ENCODE measurements around the gene CDK14. TPM values are rescaled to one million over a fixed set of nuclear protein-coding genes. Genes with fewer than 3 reads are reported as not detected.

Gene CDK14
- total RNA-seq, 1 experiment from 2014 or later = 6.5 TPM

DNA sequence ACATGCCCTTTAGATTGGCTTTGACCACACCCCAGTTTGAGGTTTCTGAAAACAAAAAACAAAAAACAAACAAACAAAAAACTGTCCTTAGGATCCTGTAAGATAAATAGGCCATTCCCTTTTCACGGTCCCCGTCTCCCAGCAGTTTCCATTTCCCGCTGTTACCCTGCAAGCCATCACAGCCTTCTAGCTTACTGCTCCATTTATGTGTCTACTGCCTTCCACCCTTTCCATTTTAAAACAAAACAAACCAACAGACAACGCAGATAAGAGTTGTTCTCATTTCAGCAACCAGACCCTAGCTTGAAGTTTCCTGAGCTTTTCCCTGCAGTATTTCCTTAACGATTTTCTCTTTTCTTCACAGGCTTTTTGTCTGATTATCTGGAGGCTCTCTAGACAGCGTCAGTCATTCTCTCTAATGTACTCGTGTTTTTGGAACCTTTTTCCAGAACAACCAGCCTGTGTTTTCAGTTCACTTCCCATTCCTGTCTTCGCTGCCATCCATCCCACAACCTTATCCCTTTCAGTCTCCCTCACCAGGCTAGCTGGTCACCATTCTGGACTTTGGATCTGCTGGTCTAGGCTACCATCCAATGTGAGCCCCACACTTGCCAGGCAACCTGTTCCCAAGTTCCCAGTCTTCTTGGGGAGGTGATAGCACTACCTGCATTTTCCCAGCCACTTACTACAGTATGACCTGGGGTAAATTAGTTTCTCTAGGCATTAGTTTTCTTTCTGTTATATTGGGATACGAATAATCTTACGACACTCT, 350.8 kb downstream of the CDK14 start:
- no peak for DNase-seq (ENCODE audit: low read depth)

DNA sequence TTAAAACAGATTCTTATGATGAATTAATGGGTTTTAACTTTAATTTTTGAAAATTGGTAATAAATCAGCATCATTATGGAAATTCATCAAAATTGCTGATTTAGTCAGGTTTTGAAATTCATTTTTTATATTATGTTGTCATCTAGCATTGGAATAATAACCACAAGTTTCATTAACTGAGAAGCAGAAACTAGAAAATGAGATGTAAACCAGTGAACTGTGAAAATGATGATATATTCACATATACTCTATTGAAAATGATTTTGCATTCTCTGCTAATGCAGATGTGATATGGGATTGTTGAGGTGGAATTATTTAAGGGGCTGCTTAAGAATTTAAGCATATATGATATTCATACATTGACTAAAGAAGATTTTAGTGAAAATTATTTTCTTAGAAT, 352.0 kb downstream of the CDK14 start:
- no peak for DNase-seq (ENCODE audit: low read depth)

DNA sequence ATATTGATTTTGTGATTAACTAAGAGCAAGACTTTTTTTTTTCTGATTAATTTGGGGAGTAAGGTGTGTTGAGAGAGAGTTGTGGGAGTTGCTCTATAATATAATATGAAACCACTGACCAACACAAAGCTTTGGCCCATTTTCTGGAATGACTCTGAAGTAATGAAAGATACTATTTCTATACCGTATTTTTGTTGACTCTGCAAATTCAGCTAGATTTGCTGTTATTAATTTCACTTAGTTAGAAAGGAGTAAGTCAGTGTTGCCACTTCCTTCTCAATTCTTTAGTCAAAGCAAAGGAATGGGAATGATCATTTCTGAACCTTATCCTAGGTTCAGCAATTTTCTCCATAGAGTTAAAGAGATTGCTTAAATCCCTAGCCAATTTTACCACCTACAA, 355.1 kb downstream of the CDK14 start:
- no peak for DNase-seq (ENCODE audit: low read depth)

DNA sequence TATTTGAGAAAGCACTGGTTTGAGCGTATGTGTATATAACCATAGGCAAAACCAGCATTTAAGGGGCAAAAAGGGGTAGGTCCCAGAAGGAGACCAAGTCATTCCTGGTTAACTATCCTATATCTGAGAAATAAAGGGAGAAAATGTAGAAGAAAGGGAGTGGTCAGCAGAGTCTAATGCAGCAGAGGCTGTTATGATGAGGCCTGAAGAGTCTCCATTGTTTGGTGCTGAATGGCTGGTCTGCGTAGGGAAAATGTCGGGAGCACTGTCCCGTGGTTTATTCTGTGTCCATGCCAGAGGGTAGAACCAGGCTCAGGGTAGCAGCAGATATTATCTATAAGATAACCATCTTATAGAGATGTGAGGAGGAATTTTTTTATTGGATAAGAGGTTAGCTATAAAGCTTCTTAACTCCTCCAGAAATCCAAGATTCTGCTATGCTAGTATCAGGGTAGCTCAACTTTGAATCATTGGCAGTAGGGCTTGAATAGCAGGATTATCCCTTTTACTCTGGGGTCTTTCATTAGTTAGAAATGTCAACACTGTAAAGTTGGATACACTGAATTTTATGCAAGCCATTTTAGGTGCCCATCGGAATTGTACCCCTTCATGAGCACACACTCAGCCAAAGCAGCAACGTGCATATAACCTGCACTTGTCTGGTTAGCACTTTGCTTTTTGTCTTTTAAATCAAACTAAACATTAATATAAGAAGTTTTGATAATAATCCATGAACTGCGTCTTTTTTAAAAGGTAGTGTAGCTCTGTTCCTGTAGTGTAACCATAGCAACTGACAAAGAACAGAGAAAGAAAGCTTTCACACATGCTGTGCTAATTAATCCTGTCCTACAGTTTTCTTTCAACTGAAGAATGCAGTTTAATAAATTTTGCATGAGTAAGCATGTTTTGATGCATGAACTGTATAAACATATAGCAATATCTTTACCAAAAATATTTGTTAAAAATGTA, 356.1 kb downstream of the CDK14 start:
- DNase-seq (ENCODE audit: low read depth) = no peak

DNA sequence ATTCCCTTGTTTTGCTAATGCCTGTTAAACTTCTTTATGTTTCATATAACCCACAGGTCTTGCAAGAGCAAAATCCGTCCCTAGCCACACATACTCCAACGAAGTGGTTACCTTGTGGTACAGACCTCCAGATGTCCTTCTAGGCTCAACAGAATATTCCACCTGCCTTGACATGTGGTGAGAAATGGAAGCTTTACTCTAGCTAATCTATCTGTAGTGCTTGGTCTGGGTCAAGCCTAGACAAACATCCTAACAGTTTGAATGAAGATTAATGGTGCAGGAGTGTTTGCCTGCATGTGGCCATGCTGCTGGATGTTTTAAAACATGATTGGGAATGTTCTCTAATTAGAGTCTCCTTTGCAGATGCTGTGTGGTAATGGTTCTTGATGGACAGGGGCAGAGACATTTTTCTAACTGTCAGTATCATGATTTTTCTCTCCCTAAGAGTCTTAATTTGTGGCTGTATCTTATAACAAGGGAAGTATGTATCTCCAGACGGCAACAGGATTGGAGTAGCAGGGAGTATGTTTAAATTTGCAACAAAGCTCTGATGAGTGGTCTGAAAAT, 359.6 kb downstream of the CDK14 start:
- no peak for DNase-seq (ENCODE audit: low read depth)

DNA sequence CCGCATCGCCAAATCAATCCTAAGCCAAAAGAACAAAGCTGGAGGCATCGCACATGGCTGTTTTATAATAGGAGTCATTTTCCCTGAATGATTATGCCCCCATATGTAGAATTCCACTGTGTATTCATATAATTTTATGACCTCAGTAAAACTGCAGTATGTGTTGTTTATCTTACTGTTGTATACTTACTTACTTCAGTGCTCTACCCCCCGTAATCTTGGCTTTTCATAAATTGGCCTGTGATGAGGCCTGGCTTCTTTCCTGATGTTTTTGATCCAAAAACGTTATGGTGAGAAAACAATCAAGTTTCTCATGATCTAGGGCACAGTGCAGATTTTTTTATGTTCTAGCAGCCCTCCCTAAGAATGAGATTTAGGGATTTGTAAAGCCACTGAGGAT, 361.8 kb downstream of the CDK14 start:
- DNase-seq (ENCODE audit: low read depth) = no peak

DNA sequence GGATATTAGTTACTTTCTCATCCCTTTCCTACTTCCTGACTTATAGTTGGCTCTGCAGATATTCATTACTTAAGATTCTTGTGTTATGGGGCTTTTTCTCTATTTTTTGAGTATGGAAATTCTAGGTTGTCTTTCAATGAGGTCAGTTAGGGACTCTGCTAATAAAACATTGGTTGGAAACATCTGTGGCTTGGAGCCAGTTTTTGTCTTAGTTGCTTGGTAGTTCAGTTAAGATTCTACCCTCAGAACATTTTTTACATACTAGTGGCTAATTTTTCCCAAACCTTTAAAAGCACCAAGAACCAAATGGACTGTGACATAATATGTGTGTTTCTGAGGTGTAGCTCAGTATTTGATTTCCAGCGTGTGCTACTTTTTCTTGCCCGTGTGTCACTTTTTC, 362.5 kb downstream of the CDK14 start:
- DNase-seq (ENCODE audit: low read depth) = peak; percentile 69

DNA sequence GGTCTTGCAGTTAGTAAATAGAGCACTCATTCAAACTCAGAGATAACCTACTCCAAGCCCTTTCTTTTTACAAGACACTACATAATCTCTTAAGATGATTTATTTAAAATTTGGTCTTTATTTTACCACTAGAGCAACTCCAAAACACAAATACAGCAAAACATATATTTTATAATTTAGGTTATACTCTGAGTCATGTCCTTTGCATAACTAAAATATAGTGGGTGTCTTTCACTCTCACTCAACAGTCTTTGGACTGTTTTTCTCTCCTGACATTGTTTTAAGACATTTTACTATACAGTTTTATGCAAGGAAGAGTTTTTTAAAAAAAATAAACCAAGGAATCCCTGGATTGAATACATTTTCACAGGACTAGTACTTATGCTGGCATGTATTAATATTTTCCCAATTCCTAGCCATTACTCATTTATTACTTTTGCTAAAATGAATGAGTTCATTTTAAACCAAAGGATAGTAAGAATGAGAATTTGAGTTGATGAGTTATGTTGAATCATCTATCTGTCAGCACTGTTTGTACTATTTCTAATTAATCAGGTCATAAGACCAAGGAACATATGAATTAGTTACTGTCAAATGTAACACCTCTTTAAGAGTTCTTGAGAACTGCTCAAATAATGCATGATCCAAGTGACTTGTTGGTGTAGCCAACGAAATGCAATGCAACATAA, 365.1 kb downstream of the CDK14 start:
- DNase-seq (ENCODE audit: low read depth) = no peak

DNA sequence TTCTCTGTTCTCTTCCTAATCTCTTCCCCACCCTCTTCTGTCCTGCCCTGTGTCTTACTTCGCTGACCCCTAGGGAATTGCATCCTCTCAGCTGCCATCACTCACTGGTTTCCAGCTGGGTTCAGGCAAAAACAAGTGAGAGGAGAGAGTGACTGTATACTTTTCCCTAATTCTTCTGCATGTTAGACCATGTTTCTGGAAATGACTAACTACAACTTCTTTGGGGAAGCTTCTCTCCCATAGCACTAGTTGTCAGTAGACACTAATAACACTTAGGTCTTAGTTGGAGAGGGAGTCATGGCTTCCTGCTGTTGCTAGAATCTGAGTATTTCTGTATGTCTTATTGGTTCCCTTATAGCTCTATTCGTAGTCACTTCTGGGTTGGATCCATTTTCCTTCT, 369.1 kb downstream of the CDK14 start:
- no peak for DNase-seq (ENCODE audit: low read depth)

DNA sequence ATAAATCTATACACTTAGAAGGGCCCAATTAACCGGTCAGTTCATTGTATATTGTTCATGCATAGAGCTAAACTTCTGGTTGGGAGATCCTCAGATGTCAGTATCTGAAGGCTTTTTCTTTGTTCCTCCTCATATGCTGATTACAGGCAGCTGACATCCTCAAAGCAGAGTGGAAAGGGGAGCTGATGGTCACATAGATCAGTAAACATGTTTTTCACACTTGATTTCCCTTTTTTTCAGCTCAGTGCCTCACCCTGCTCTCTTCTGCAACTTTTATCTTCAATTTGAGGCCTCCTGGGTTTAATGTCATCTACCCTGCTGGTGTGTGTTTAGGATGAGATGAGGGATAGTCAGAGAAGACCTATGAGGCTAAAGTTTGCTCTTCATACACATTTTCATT, 370.2 kb downstream of the CDK14 start:
- no peak for DNase-seq (ENCODE audit: low read depth)

DNA sequence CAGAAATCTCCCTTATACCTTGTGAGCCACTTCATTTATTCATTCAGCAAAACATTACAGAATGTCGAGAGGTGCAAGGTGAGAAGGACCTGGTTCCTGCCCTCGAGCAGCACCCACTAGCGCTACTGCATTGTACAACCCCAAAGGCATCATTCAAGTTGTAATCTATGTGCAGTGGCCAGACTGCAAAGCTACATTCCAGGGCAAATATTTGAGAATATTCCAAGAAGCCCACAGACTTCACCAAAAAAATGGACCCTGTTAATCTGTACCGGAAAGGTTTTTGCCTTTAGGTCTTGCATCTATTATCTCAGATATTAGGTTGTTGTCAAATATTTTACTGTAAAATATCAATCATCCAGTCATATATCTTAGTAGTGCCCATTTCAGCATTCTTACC, 372.8 kb downstream of the CDK14 start:
- DNase-seq (ENCODE audit: low read depth) = no peak

DNA sequence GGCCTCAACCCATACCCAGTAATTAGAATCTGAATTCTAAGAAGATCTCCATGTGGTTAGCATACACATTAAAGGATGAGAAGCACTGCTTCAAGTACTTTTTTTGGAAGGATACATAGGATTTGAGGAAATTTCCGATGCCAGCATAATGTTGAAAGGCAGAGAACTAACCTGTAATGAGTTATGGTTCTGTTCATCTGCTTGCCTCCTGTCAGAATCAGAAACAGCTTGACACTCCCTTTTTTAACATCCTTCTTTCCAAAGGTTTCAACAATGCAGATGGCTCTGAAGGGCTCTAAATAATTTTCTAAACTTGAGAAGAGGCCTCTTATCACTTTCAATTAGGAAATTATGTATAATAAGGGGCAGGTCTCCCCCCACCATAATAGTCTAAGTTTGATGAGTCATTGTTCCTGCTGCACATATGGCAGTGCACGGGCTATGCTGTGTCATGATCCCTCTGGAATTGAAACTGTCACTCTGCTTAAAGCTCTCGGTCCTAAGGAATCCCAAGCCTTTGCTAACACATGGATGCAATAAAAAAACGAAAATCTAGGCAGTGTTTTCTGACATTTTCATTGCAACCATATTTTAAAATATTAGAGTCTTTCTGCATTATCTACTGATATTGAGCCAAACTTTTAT, 376.9 kb downstream of the CDK14 start:
- DNase-seq (ENCODE audit: low read depth) = no peak

DNA sequence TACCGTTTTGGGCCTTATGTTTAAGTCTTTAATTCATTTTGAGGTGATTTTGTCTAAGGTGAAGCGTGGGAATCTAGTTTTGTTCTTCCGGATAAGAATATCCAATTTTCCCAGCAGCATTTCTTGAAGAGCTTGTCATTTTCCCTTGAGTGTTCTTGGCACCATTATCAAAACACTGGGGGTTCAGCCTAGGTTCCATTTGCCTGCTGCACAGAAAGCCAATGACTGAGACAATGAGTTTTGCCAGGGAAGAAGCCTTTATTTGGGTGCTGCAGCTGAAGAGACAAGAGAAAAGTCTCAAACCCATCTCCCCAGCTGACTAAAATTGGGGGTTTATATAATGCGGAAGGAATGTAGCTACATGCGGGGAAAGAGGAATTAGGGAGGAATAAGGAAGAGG, 380.9 kb downstream of the CDK14 start:
- DNase-seq (ENCODE audit: low read depth) = no peak

DNA sequence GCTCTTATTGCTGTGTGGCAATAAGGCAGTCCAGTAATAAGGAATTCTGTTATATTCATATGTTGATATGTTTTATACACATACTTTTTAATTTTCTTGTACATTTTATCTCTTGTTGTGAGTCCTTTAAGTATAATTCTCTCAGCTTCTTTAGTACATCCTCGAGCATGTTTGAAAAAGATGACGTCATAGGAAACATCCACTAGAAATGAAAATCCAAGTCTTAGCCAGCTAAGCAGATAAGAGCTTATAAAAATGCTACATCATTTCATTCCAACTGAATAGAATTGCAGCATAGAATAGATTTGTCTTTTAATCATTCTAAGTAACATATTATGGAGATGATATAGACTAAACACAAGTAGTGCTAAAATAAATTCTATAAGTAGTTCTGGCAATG, 384.4 kb downstream of the CDK14 start:
- DNase-seq (ENCODE audit: low read depth) = no peak

DNA sequence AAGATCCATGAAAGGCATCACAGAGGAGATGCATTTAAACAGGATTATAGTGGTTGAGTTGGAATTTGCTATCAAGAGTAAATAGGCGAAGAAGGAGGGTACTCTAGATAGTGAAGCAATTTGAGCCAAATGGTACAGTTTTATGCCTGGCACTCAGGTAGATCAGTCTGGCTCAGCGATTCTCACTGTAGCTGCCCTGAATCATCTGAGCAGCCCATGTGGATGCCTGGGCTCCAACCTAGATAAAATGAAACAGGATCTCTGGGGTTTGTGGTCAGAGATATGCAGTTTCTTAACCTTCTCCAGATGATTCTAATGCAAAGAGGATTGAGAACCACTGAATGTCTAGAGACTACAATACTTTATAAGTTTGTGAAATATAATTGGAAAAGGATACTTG, 386.1 kb downstream of the CDK14 start:
- DNase-seq (ENCODE audit: low read depth) = no peak

DNA sequence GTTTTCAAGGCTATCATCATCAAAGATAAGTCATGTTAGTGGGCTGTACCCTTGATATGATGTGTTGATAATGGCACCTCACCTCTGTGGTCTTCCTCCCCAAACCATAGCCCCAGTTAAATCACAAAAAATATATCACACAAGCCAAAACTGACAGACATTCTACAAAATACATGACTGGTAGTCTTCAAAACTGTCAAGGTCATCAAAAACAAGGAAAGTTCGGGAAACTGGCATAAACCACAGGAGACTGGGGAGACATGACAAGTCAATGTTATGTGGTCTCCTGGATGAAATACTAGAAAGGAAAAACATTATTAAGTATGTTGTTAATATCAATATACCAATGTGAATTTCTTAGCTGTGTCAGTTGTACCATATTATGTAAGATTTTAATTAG, 388.6 kb downstream of the CDK14 start:
- DNase-seq (ENCODE audit: low read depth) = no peak

DNA sequence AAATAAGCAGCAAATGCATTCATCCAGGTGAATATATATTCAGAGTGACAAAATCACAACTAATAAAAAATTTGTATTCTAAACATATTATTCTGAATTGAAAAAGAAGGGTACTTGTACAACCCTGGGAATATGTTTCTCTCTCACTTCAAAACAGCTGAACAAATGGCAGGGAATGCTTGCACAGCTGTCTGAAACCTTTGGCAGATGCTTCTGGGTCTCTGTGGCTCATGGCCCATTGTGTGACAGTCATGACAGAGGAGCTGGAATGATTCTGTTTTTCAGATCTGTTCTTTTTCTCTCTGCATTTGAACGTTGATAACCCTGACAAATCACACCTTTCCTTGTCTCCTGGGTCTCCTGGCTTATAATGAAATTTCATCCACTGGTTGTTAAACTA, 392.4 kb downstream of the CDK14 start:
- no peak for DNase-seq (ENCODE audit: low read depth)

DNA sequence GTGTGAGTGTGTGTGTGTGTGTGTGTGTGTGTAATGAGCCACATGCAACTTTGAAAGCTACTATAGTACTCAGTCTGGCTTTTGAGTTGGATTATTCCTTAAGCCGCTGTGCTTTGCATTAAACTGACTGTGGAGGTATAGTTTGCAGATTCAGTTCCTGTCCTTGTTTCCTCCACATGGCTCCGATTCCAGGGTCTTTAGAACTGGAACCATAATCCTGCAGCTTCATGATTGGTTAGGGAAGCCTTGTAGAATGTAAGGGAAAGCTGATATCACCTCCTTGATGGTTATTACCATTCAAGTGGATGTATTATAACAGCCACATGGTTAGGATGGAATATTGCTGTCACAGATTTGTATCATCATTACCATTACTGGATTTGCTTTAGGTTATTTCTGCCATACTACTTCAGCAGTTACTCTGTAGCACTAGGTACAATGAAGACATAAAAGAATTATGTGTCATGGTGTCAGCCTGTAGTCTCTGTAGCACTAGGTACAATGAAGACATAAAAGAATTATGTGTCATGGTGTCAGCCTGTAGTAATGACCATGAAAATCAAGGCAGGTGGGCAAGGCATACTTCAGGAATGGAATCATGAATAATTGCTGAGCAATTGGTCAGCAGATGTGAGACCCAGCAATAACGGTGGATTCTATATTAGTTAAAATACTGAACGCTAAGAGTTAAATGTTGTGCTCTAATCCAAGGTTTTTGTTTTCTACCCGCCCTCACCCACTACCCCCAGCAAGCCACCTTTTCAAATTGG, 393.1 kb downstream of the CDK14 start:
- no peak for DNase-seq (ENCODE audit: low read depth)

DNA sequence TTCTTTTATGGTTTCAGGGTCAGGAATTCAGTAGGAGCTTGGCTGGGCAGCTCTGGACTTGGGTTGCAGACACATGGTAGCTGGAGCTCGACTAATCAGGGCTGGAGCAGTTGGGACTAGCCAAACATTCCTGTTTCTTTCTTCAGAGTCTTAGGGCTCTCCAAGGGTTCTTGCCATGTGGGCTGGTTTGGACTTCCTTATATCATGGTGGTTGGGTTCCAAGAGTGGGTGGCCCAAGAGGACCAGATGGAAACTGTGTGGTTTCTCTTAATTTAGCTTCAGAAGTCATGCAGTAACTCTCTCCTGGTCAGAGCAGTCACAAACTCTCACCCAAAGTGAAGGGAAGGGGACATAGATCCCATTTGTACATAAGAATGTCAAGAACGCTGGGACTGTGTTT, 398.0 kb downstream of the CDK14 start:
- DNase-seq (ENCODE audit: low read depth) = no peak

DNA sequence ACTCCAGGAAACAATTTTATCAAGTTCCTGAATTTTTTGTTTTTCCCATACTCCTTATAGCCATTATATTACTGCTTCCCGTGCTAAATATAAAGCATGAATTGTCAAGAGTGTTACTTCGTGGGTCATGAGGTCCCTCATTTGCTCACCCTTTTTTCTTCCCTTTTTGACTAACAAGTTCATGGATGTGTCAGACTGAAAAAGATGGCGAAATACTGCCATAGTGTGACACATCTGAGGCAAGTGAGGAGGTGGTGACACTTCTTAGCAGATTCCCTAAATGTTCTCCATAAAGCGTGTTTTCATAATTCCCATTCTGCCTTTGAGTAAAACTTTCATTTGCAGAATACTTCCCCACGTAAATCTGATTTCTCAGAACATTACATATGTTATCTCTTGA, 398.5 kb downstream of the CDK14 start:
- no peak for DNase-seq (ENCODE audit: low read depth)

DNA sequence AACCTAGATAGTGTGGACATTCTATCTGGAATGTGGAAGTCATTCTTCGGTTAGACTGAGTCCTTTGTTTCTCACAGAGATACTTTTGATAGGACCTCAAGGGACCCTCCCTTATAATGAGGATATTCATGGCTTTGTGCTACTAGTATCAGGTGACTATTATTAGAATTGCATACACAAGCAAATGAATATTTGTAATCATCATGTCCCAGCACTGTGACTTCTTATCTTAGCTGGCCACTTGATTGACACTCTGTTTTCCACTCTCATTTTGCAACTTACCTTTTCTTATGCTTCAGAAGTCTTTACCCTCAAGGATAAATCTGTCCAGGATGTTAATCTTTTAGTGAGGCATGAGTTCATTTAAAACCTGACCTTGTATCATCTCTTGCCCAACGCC, 399.9 kb downstream of the CDK14 start:
- DNase-seq (ENCODE audit: low read depth) = no peak

All from M059J (cell line).